Measurements from ENCODE around the gene ITPRID2.
"Not testable (repeated sequence)": the region's sequence is repeated elsewhere in the genome, so short reads cannot be mapped to it uniquely, and the experiment has no call there.

ITPRID2 gene

DNA sequence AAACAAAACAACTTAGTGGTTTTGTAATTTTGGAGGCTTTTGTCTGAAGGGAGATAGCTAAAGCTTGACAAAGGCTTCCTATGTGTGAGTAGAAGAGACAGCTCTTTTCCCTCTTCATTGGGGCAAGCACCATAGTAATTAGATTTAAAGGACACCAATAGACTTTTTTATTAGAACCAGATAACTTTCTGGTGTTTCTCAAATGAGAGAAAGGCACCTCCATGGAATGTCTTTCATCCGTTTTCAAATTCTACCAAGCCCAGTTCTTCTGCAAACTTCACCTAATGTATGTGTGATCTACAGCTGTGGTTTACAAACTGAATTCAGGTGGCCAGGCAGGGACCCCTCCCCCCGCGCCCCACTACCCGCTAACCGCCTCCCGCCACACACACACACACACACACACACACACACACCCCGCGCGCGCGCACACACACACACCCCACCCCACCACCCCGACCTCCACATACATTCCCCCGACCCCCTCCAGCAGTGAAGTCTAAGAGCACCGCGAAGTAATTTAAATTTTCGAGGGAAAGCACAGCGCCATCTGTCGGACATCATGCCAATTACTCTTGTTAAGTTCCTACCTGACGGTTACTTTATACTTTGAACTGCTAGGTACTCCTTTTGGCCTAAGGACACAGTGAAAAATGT is 62.5 kb downstream of the ITPRID2 start:
- no peaks in the 10 kb centered on the region for H3K27me3 ChIP-seq (ENCODE audit: control insufficient read depth, insufficient read depth, low read length)
- H3K36me3 ChIP-seq (ENCODE audit: control insufficient read depth, insufficient read depth, low read length): no peaks in the 10 kb centered on the region
- TF ChIP-seq, protein P1, sequence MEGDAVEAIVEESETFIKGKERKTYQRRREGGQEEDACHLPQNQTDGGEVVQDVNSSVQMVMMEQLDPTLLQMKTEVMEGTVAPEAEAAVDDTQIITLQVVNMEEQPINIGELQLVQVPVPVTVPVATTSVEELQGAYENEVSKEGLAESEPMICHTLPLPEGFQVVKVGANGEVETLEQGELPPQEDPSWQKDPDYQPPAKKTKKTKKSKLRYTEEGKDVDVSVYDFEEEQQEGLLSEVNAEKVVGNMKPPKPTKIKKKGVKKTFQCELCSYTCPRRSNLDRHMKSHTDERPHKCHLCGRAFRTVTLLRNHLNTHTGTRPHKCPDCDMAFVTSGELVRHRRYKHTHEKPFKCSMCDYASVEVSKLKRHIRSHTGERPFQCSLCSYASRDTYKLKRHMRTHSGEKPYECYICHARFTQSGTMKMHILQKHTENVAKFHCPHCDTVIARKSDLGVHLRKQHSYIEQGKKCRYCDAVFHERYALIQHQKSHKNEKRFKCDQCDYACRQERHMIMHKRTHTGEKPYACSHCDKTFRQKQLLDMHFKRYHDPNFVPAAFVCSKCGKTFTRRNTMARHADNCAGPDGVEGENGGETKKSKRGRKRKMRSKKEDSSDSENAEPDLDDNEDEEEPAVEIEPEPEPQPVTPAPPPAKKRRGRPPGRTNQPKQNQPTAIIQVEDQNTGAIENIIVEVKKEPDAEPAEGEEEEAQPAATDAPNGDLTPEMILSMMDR (IDR thresholded peaks at IDR 0.05): peak; percentile 61
- no peaks in the 10 kb centered on the region for H3K4me1 ChIP-seq
- no peak overlapping the region for H3K27ac ChIP-seq
- peak overlapping the region; percentile 63 for H3K4me2 ChIP-seq (ENCODE audit: low read length)
- H3K9ac ChIP-seq: no peak overlapping the region
- H2AFZ ChIP-seq: peak overlapping the region; percentile 70
- H3K4me3 ChIP-seq (ENCODE audit: low read depth, low read length): peak overlapping the region; percentile 42
- no peaks in the 10 kb centered on the region for H3K79me2 ChIP-seq
- no peaks in the 10 kb centered on the region for H3K9me3 ChIP-seq (ENCODE audit: control insufficient read depth, low read length)

DNA sequence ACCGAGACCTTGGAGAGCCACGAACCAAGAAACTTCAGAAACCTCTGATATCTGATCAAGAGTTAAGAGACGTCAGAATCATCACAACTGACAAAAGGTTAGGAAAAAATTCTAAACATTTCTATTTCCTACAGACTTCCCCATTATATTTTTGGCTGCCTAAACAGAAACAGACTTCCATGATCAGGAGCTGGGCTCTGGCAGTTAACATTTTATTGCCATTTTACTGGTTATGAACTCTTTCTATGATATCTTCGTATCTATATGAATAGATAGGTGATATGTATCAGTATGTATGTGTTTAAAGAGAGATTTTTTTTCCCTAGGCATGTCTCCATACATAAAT is 63.0 kb downstream of the ITPRID2 start:
- Histone ChIP-seq H3K27me3 (ENCODE audit: control insufficient read depth, insufficient read depth, low read length) (no peaks in the 10 kb centered on the region), H3K4me2 (ENCODE audit: low read length) (peak overlapping the region; percentile 63), H3K4me1 (no peaks in the 10 kb centered on the region), H3K4me3 (ENCODE audit: low read depth, low read length) (peak overlapping the region; percentile 42), H3K27ac (no peak overlapping the region), H3K36me3 (ENCODE audit: control insufficient read depth, insufficient read depth, low read length) (no peaks in the 10 kb centered on the region), H3K9ac (no peak overlapping the region), H2AFZ (peak overlapping the region; percentile 70), H3K79me2 (no peaks in the 10 kb centered on the region), H3K9me3 (ENCODE audit: control insufficient read depth, low read length) (no peaks in the 10 kb centered on the region)
- TF ChIP-seq, protein P1 (IDR thresholded peaks at IDR 0.05): no peak

DNA sequence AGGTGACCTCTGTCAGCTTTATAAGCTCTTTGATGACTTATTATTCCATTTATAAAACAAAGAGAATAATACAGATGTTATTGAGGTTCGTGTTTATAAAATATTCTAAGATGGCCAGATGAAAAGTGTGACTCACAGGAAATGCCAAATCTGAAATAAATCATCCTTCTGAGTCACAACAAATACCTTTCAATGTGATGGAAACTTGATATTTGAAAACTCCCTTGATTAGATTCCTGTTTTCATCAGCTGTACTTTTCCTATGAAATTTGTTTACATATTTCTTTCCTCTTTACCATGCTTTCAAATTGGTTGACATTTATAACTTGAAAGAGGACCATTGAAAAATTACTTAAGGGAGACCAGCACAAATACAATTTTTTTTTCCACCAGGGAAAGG is 63.5 kb downstream of the ITPRID2 start:
- Histone ChIP-seq H3K9me3 (ENCODE audit: control insufficient read depth, low read length) (no peaks in the 10 kb centered on the region), H3K4me1 (no peaks in the 10 kb centered on the region), H3K9ac (no peak overlapping the region), H3K27ac (no peak overlapping the region), H3K4me2 (ENCODE audit: low read length) (no peak overlapping the region), H3K79me2 (no peaks in the 10 kb centered on the region), H3K4me3 (ENCODE audit: low read depth, low read length) (no peak overlapping the region), H3K36me3 (ENCODE audit: control insufficient read depth, insufficient read depth, low read length) (no peaks in the 10 kb centered on the region), H2AFZ (peak overlapping the region; percentile 70), H3K27me3 (ENCODE audit: control insufficient read depth, insufficient read depth, low read length) (no peaks in the 10 kb centered on the region)
- TF ChIP-seq, protein P1 (IDR thresholded peaks at IDR 0.05): no peak

DNA sequence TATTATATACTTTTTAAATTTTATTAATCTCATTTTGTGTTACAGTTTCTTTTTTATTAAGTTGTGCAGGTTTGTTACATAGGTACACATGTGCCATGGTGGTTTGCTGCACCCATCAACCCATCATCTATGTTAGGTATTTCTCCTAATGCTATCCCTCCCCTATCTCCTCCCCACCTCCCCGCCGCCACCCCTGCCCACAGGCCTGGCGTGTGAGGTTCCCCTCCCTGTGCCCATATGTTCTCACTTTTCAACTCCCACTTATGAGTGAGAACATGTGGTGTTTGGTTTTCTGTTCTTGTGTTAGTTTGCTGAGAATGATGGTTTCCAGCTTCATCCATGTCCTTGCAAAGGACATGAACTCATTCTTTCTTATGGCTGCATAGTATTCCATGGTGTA is 64.3 kb downstream of the ITPRID2 start:
- not testable (repeated sequence) for H3K4me1 ChIP-seq; H2AFZ ChIP-seq; H3K27ac ChIP-seq; H3K79me2 ChIP-seq; H3K9me3 ChIP-seq (ENCODE audit: control insufficient read depth, low read length); H3K27me3 ChIP-seq (ENCODE audit: control insufficient read depth, insufficient read depth, low read length); H3K36me3 ChIP-seq (ENCODE audit: control insufficient read depth, insufficient read depth, low read length); H3K4me3 ChIP-seq (ENCODE audit: low read depth, low read length); H3K4me2 ChIP-seq (ENCODE audit: low read length); H3K9ac ChIP-seq

DNA sequence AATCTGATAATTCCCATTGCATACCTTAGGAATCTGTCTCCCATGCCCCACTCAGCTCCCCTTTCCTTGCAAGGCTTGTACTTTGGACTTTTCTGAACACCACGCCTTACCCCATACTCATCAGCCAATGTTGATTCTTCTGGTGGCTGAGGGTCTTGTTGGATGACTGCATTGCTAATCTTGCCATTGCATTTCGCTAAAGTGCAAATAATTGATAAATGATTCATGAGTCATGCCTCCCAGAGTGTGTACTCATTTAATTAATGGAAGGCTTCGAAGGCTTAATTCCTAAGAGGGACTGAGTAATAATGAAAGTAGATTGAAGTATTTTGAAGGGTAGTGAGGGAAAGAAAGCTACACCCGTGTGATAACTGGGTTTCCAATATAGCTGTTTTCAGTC is 66.1 kb downstream of the ITPRID2 start:
- Histone ChIP-seq H3K4me3 (ENCODE audit: low read depth, low read length) (no peak overlapping the region), H3K4me2 (ENCODE audit: low read length) (no peak overlapping the region), H3K27ac (no peak overlapping the region)

More for the DNA sequence above, 66.1 kb downstream of the ITPRID2 start:
- Histone ChIP-seq H3K36me3 (ENCODE audit: control insufficient read depth, insufficient read depth, low read length) (no peaks in the 10 kb centered on the region), H3K9me3 (ENCODE audit: control insufficient read depth, low read length) (no peaks in the 10 kb centered on the region), H3K27me3 (ENCODE audit: control insufficient read depth, insufficient read depth, low read length) (no peaks in the 10 kb centered on the region), H2AFZ (no peak overlapping the region), H3K4me1 (no peaks in the 10 kb centered on the region), H3K9ac (no peak overlapping the region), H3K79me2 (no peaks in the 10 kb centered on the region)
- TF ChIP-seq, protein P1 (IDR thresholded peaks at IDR 0.05): no peak
